Esophagus squamous epithelium (tissue), 5 donors: ENCODE measurements around the gene ANKS1B. TPM values are rescaled to one million over a fixed set of nuclear protein-coding genes. Genes with fewer than 3 reads are reported as not detected.

Experiments used
- DNase-seq: peaks from one replicate; lab custom pipeline; 2025; lab: John Stamatoyannopoulos, UW
- H3K27ac ChIP-seq, 4 donors: fragments of 200-600 bp; sonication (generic); one replicate each; pipeline ENCODE4 v1.5.1; 2016 to 2019; ENCODE audit warnings: mild to moderate bottlenecking in 1 of 4
- H3K27me3 ChIP-seq, 4 donors: fragments of 200-600 bp; sonication (generic); 1 replicate in 3 of 4; 2 replicates in 1 of 4; pipeline versions ENCODE4 v1.5.1 to v1.6.0; 2017 to 2021; ENCODE audit warnings: antibody characterized with exemption in 1 of 4
- H3K36me3 ChIP-seq, 3 donors: fragments of 200-600 bp; sonication (generic); one replicate each; pipeline ENCODE4 v1.5.1; 2016 to 2019
- H3K4me1 ChIP-seq, 3 donors: fragments of 200-600 bp; sonication (generic); one replicate each; pipeline ENCODE4 v1.5.1; 2017 to 2019
- H3K4me3 ChIP-seq, 4 donors: fragments of 200-600 bp; sonication (generic); 1 replicate in 3 of 4; 2 replicates in 1 of 4; pipeline ENCODE4 v1.5.1; 2016 to 2019; ENCODE audit warnings: mild to moderate bottlenecking in 2 of 4, moderate library complexity in 1 of 4
- H3K9me3 ChIP-seq, 3 donors: fragments of 200-600 bp; sonication (generic); one replicate each; pipeline ENCODE4 v1.5.1; 2016 to 2019
- CTCF ChIP-seq, 6 experiments: fragments of 450-650 bp in 4 of 6; fragments of 200-600 bp in 2 of 6; sonication (generic) in 2 of 6; IDR thresholded peaks; one replicate each; pipeline ENCODE4 v1.5.1; 2016 to 2019; ENCODE audit warnings: antibody characterized with exemption in 6 of 6, mild to moderate bottlenecking in 4 of 6, moderate library complexity in 4 of 6
- POLR2A ChIP-seq, 4 donors: fragments of 450-650 bp; IDR thresholded peaks; one replicate each; pipeline ENCODE4 v1.6.1; 2017; ENCODE audit warnings: antibody characterized with exemption in 4 of 4, mild to moderate bottlenecking in 4 of 4, moderate library complexity in 3 of 4
- WGBS, 2 donors: methylation state at CpG; one replicate each; pipeline ENCODE4 v1.1.5; 2018; 5-methylcytosine and 5-hydroxymethylcytosine counted together
- intact Hi-C: fragments of 100-400 bp; cut with DNase I; formaldehyde crosslinking; loops from one replicate; pipeline ENCODE4 v1.15.0; 2022
- total RNA-seq, 4 donors: library from RNA; depleted of rRNA; stranded (reverse); fragments of >200 nt; gene quantifications; one replicate each; pipeline ENCODE4 v1.1.0, GENCODE V29; 2016
- donor health status: DM: yes; HTN: yes; CAD: no.

ANKS1B gene
- total RNA-seq, 4 donors from 2014 or later = 1.6 to 15.8 (median 8.1) TPM

GRCh38 chr12:99920353-99920960 lies 64.3 kb downstream of the ANKS1B start:
- no peak overlapping the region for H3K4me3 ChIP-seq
- H3K9me3 ChIP-seq = no peaks in the 10 kb centered on the region

GRCh38 chr12:99917711-99918402 lies 66.9 kb downstream of the ANKS1B start:
- DNase-seq = no peak
- Histone ChIP-seq H3K4me1 (no peaks in the 10 kb centered on the region), H3K9me3 (no peaks in the 10 kb centered on the region), H3K4me3 (no peak overlapping the region), H3K27me3 (no peaks in the 10 kb centered on the region), H3K27ac (no peak overlapping the region), H3K36me3 (no peaks in the 10 kb centered on the region)
- intact Hi-C loops = no loop called here
- TF ChIP-seq POLR2A (IDR thresholded peaks at IDR 0.05) (no peak), CTCF (IDR thresholded peaks at IDR 0.05) (no peak)
- WGBS, 2 donors = 84 to 94% methylated on average over 5 of the region's 5 CpGs

More at GRCh38 chr12:99920353-99920960, 64.3 kb downstream of the ANKS1B start:
- H3K36me3 ChIP-seq = no peaks in the 10 kb centered on the region
- DNase-seq = no peak
- H3K27ac ChIP-seq = no peak overlapping the region
- intact Hi-C loops = no loop called here
- H3K27me3 ChIP-seq = no peaks in the 10 kb centered on the region
- WGBS, 2 donors = 81 to 84% methylated on average over 5 of the region's 5 CpGs
- TF ChIP-seq CTCF (IDR thresholded peaks at IDR 0.05) (no peak), POLR2A (IDR thresholded peaks at IDR 0.05) (no peak)
- H3K4me1 ChIP-seq = no peaks in the 10 kb centered on the region

GRCh38 chr12:99916555-99916954 lies 68.2 kb downstream of the ANKS1B start:
- Histone ChIP-seq H3K9me3 (no peaks in the 10 kb centered on the region), H3K4me1 (no peaks in the 10 kb centered on the region), H3K27ac (no peak overlapping the region), H3K4me3 (no peak overlapping the region), H3K27me3 (no peaks in the 10 kb centered on the region), H3K36me3 (no peaks in the 10 kb centered on the region)
- TF ChIP-seq CTCF (IDR thresholded peaks at IDR 0.05) (no peak), POLR2A (IDR thresholded peaks at IDR 0.05) (no peak)
- intact Hi-C loops = no loop called here
- 32 to 44% methylated on average over 3 of the region's 3 CpGs for WGBS, 2 donors
- DNase-seq = no peak

- DNase-seq = no peak
- no peaks in the 10 kb centered on the region for H3K4me1 ChIP-seq
- H3K27me3 ChIP-seq = no peaks in the 10 kb centered on the region
- intact Hi-C loops = no loop called here
- H3K4me3 ChIP-seq = no peak overlapping the region
- WGBS, 2 donors = 81 to 87% methylated on average over 6 of the region's 6 CpGs
- no peaks in the 10 kb centered on the region for H3K9me3 ChIP-seq
- no peak overlapping the region for H3K27ac ChIP-seq
- TF ChIP-seq POLR2A (IDR thresholded peaks at IDR 0.05) (no peak), CTCF (IDR thresholded peaks at IDR 0.05) (no peak)
- no peaks in the 10 kb centered on the region for H3K36me3 ChIP-seq
Observed at GRCh38 chr12:99915251-99916082, 69.3 kb downstream of the ANKS1B start.

- intact Hi-C loops = no loop called here
- no peak for DNase-seq
- Histone ChIP-seq H3K9me3 (no peaks in the 10 kb centered on the region), H3K27ac (no peak overlapping the region), H3K4me1 (no peaks in the 10 kb centered on the region), H3K27me3 (no peaks in the 10 kb centered on the region), H3K4me3 (no peak overlapping the region), H3K36me3 (no peaks in the 10 kb centered on the region)
- 5 to 29% methylated on average over 1 of the region's 1 CpG for WGBS, 2 donors
- TF ChIP-seq POLR2A (IDR thresholded peaks at IDR 0.05) = no peak
- TF ChIP-seq CTCF (IDR thresholded peaks at IDR 0.05) = no peak
Observed at GRCh38 chr12:99914206-99914605, 70.5 kb downstream of the ANKS1B start.
